ENCODE measurements around the gene KRT2. TPM values are rescaled to one million over a fixed set of nuclear protein-coding genes. Genes with fewer than 3 reads are reported as not detected.

Gene KRT2
- total and polyA plus RNA-seq, 7 donors = 0.38 TPM; not detected in 6

DNA sequence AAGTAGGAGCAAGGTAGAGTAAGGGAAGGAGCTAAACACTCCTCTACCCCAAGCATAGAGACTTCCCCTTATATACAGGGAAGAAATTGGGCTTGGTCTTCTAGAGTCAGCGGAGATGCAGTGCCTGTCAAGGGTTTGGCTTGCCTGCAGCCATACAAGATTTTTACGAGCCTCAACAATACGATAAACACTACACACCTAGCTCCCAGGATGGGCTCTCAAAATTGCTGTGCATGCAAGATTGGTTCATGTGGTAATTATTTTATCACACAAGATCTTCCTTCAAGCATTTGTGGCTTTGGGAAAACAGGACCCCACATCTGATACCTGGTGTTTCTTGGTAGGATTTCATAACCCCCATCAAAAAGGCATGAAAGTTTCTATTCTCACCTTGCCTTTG, 28.4 kb upstream of the KRT2 start, which contains the start of gene KRT1:
Gene KRT1, minus strand, starts transcription at position 45 of the 400 bp plus-strand sequence. CDS start 59 bp downstream, outside the sequence.
- Histone ChIP-seq H3K4me1 (no peaks in the 10 kb centered on the region), H3K27ac (no peak within 1 kb of the TSS), H3K27me3 (peaks cover 0 to 3% (median 0%) of the 10 kb centered on the region in 3 donors), H3K36me3 (no peaks in the 10 kb centered on the region), H3K9me3 (no peaks in the 10 kb centered on the region), H3K4me3 (no peak within 1 kb of the TSS)
- WGBS, 2 donors = 37 to 78% methylated on average over 3 of the region's 3 CpGs
- no peak for TF ChIP-seq POLR2A (IDR thresholded peaks at IDR 0.05)
- intact Hi-C loops (cut with DNase I) = no loop called here
- no peak for DNase-seq

DNA sequence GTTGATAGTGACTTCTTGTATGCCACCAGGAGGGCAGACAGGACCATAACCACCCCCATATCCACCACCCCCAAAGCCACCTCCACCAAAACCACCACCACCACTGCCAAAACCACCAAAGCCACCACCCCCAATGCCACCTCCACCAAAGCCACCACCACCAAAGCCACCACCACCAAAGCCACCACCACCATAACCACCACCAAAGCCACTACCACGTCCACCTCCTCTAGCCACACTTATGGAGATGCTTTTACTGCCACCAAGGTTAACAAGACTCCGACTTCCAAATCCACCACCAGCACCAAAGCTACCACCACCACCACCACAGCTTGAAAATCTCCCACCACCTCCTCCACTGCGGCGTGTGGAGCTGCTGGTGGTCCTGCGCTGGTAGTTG, 27.9 kb upstream of the KRT2 start:
- TF ChIP-seq POLR2AphosphoS5 (IDR thresholded peaks at IDR 0.05) = no peak
- TF ChIP-seq POLR2A (IDR thresholded peaks at IDR 0.05) = no peak
- no peak for TF ChIP-seq CTCF (IDR thresholded peaks at IDR 0.05)
- no peak for TF ChIP-seq EP300 (IDR thresholded peaks at IDR 0.05)
- H3K27me3 ChIP-seq = no peaks in the 10 kb centered on the region
- DNase-seq = no peak
- no peak overlapping the region for H3K4me3 ChIP-seq
- H3K4me1 ChIP-seq = no peaks in the 10 kb centered on the region
- WGBS, 2 donors = 90% methylated on average over 5 of the region's 5 CpGs
- no peaks in the 10 kb centered on the region for H3K36me3 ChIP-seq
- no peak overlapping the region for H3K27ac ChIP-seq
- no peaks in the 10 kb centered on the region for H3K9me3 ChIP-seq
- intact Hi-C loops (cut with DNase I) = no loop called here

- intact Hi-C loops (cut with DNase I) = no loop called here
- no peak for TF ChIP-seq POLR2A (IDR thresholded peaks at IDR 0.05)
- no peaks in the 10 kb centered on the region for H3K9me3 ChIP-seq
- peaks cover 0 to 9% (median 5%) of the 10 kb centered on the region in 4 donors for H3K4me1 ChIP-seq
- no peak for DNase-seq
- no peaks in the 10 kb centered on the region for H3K27me3 ChIP-seq
- WGBS, 2 donors = 85 to 89% methylated on average over 1 of the region's 1 CpG
- H3K4me3 ChIP-seq = no peak overlapping the region
- H3K36me3 ChIP-seq = no peaks in the 10 kb centered on the region
- no peak overlapping the region for H3K27ac ChIP-seq
These were observed 25.7 kb upstream of the KRT2 start for GRCh38 chr12:52677671-52678070.

- no peaks in the 10 kb centered on the region for H3K36me3 ChIP-seq
- no peak for TF ChIP-seq CTCF (IDR thresholded peaks at IDR 0.05)
- H3K4me3 ChIP-seq = no peak overlapping the region
- peaks cover 0 to 9% (median 5%) of the 10 kb centered on the region in 4 donors for H3K4me1 ChIP-seq
- no peaks in the 10 kb centered on the region for H3K9me3 ChIP-seq
- no peaks in the 10 kb centered on the region for H3K27me3 ChIP-seq
- H3K27ac ChIP-seq = no peak overlapping the region
- intact Hi-C loops (cut with DNase I) = no loop called here
- WGBS, 2 donors = 86 to 90% methylated on average over 5 of the region's 5 CpGs
- DNase-seq = no peak
These were observed 25.1 kb upstream of the KRT2 start for GRCh38 chr12:52677126-52677525.

GRCh38 chr12:52676163-52676562, 24.2 kb upstream of the KRT2 start:
- H3K4me1 ChIP-seq = peaks cover 0 to 9% (median 5%) of the 10 kb centered on the region in 4 donors
- no peaks in the 10 kb centered on the region for H3K36me3 ChIP-seq
- no peaks in the 10 kb centered on the region for H3K27me3 ChIP-seq
- DNase-seq = no peak
- no peak overlapping the region for H3K27ac ChIP-seq
- no peaks in the 10 kb centered on the region for H3K9me3 ChIP-seq
- WGBS, 2 donors = 89 to 94% methylated on average over 7 of the region's 7 CpGs
- intact Hi-C loops (cut with DNase I) = no loop called here
- H3K4me3 ChIP-seq = no peak overlapping the region
- no peak for TF ChIP-seq POLR2AphosphoS5 (IDR thresholded peaks at IDR 0.05)
- TF ChIP-seq POLR2A (IDR thresholded peaks at IDR 0.05) = no peak
- no peak for TF ChIP-seq CTCF (IDR thresholded peaks at IDR 0.05)
- no peak for TF ChIP-seq EP300 (IDR thresholded peaks at IDR 0.05)

DNA sequence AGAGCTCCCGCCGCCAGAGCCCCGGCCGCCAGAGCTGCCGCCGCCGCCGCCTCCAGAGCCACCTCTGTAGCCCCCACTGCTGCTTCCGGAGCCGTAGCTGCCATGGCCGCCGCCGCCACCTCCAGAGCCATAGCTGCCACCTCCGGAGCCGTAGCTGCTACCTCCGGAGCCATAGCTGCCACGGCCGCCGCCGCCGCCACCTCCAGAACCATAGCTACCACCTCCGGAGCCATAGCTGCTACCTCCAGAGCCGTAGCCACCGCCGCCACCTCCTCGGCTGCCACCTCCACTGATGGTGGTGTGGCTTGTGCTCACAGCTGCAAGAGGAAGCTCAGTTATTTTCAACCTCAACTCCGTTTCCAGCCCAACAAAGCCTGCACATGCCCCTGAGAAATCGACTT, 23.3 kb upstream of the KRT2 start:
- Histone ChIP-seq H3K4me3 (no peak overlapping the region), H3K27ac (no peak overlapping the region), H3K36me3 (no peaks in the 10 kb centered on the region), H3K27me3 (no peaks in the 10 kb centered on the region), H3K9me3 (no peaks in the 10 kb centered on the region), H3K4me1 (peaks cover 0 to 9% (median 5%) of the 10 kb centered on the region in 4 donors)
- 94 to 96% methylated on average over 28 of the region's 28 CpGs for WGBS, 2 donors
- TF ChIP-seq POLR2AphosphoS5 (IDR thresholded peaks at IDR 0.05) (no peak), EP300 (IDR thresholded peaks at IDR 0.05) (no peak), CTCF (IDR thresholded peaks at IDR 0.05) (no peak), POLR2A (IDR thresholded peaks at IDR 0.05) (no peak)
- intact Hi-C loops (cut with DNase I) = no loop called here
- DNase-seq = no peak
